ENCODE results near the gene TRPV3. TPM values are rescaled to one million over a fixed set of nuclear protein-coding genes. Genes with fewer than 3 reads are reported as not detected.

Gene TRPV3
- total and polyA plus RNA-seq, 7 experiments from 2014 or later: 0.15 to 0.64 (median 0.48) TPM; not detected in 4

DNA sequence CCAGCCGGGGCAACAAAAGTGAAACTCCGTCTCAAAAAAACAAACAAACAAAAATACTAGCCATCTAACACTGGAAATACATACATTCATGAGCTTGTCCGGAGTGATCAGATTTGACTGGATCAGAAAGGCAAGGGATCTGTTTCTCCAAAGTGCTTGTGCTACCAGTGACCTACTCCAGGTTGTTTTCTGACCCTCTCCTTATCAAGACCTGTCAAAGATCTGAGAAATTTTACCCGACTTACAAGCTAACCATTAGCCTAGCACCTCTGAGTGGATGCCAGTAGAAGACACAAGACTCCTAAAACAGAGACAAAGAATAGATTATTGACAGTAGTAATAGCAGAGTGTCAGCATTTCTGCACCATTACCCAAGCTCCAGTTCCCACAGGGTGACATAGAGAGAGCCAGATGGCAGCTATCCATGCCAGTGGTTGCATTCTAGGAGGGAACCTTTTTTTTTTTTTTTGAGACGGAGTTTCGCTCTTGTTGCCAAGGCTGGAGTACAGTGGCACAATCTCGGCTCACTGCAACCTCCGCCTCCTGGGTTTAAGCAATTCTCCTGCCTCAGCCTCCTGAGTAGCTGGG, 72.0 kb downstream of the TRPV3 start:
- Mint-ChIP-seq H3K4me3 (no peak overlapping the region), H3K27ac (no peak overlapping the region), H3K4me1 (no peaks in the 10 kb centered on the region), H3K27me3 (peaks cover 16 to 44% (median 40%) of the 10 kb centered on the region in 5 donors), H3K9me3 (no peaks in the 10 kb centered on the region), H3K36me3 (no peaks in the 10 kb centered on the region)
- POLR2A ChIA-PET: interaction anchor here (0.5 kb wide), 1 partner anchor 842 kb away, joined by 3 read pairs; no protein-coding TSS in a partner anchor
- no peak overlapping the region for H3K4me3 ChIP-seq (ENCODE audit: low read length)
- H3K27ac ChIP-seq (ENCODE audit: low read depth, low read length): no peak overlapping the region
- intact Hi-C loops (cut with micrococcal nuclease): no loop called here
- ATAC-seq (no peak), DNase-seq (no peak)
- H3K4me1 ChIP-seq (ENCODE audit: control insufficient read depth in 2 of 2, insufficient read depth in 2 of 2, low read length in 2 of 2): no peaks in the 10 kb centered on the region
- CTCF ChIA-PET: no interaction called here
- H3K36me3 ChIP-seq (ENCODE audit: control insufficient read depth in 2 of 3, insufficient read depth in 3 of 3, low read length in 3 of 3): no peaks in the 10 kb centered on the region
- no peaks in the 10 kb centered on the region for H3K9me3 ChIP-seq (ENCODE audit: control insufficient read depth in 2 of 3, low read length in 3 of 3)
- peaks cover 2 to 3% of the 10 kb centered on the region in 2 donors for H3K27me3 ChIP-seq (ENCODE audit: control insufficient read depth in 2 of 2, insufficient read depth in 2 of 2, low read length in 2 of 2)

DNA sequence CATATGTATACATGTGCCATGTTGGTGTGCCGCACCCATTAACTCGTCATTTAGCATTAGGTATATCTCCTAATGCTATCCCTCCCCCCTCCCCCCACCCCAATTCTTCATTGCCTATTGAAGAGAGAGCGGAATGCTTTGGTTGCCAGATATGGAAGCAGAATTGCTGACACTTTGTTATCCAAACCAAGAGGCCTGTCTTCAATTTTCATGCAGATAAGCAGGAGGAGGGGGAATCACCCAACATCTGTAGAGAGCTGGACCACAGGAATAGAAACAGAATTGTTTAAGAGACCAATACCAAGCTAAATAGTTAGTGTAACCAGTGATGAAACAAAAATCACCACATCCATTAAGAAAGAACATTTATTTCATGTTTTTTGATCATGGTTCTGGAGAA, 74.8 kb downstream of the TRPV3 start:
- H3K4me1 Mint-ChIP-seq: no peaks in the 10 kb centered on the region
- no peaks in the 10 kb centered on the region for H3K9me3 ChIP-seq (ENCODE audit: control insufficient read depth in 2 of 3, low read length in 3 of 3)
- H3K9me3 Mint-ChIP-seq: no peaks in the 10 kb centered on the region
- H3K36me3 ChIP-seq (ENCODE audit: control insufficient read depth in 2 of 3, insufficient read depth in 3 of 3, low read length in 3 of 3): no peaks in the 10 kb centered on the region
- H3K27ac Mint-ChIP-seq: no peak overlapping the region
- H3K27ac ChIP-seq (ENCODE audit: low read depth, low read length): no peak overlapping the region
- no peak for DNase-seq
- H3K27me3 ChIP-seq (ENCODE audit: control insufficient read depth in 2 of 2, insufficient read depth in 2 of 2, low read length in 2 of 2): no peaks in the 10 kb centered on the region
- no peaks in the 10 kb centered on the region for H3K4me1 ChIP-seq (ENCODE audit: control insufficient read depth in 2 of 2, insufficient read depth in 2 of 2, low read length in 2 of 2)
- H3K27me3 Mint-ChIP-seq: peaks cover 24 to 41% (median 27%) of the 10 kb centered on the region in 5 donors
- ChIA-PET POLR2A (no interaction called here), CTCF (no interaction called here)
- H3K4me3 ChIP-seq (ENCODE audit: low read length): no peak overlapping the region
- intact Hi-C loops (cut with micrococcal nuclease): no loop called here
- ATAC-seq: no peak
- H3K4me3 Mint-ChIP-seq: no peak overlapping the region
- no peaks in the 10 kb centered on the region for H3K36me3 Mint-ChIP-seq

DNA sequence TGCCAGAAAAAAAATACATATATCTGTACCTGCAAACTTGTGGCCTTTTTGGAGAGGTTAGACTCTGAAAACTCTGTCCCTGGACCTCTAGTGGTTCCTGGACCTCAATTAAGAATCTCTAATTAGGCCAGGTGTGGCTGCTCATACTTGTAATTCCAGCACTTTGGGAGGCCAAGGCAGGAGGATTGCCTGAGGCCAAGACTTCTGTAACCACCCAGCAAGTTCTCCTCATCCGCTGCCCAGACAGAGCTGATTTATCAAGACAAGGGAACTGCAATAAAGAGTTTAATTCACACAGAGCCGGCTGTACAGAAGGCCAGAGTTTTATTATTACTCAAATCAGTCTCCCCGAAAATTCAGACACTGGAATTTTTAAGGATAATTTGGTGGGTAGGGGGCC, 77.6 kb downstream of the TRPV3 start:
- Histone ChIP-seq H3K36me3 (ENCODE audit: control insufficient read depth in 2 of 3, insufficient read depth in 3 of 3, low read length in 3 of 3) (no peaks in the 10 kb centered on the region), H3K27ac (ENCODE audit: low read depth, low read length) (no peak overlapping the region), H3K4me3 (ENCODE audit: low read length) (no peak overlapping the region), H3K27me3 (ENCODE audit: control insufficient read depth in 2 of 2, insufficient read depth in 2 of 2, low read length in 2 of 2) (no peaks in the 10 kb centered on the region), H3K9me3 (ENCODE audit: control insufficient read depth in 2 of 3, low read length in 3 of 3) (no peaks in the 10 kb centered on the region), H3K4me1 (ENCODE audit: control insufficient read depth in 2 of 2, insufficient read depth in 2 of 2, low read length in 2 of 2) (no peaks in the 10 kb centered on the region)
- no peak overlapping the region for H3K4me3 Mint-ChIP-seq
- POLR2A ChIA-PET: no interaction called here
- intact Hi-C loops (cut with micrococcal nuclease): no loop called here
- no peak overlapping the region for H3K27ac Mint-ChIP-seq
- ATAC-seq (no peak), DNase-seq (no peak)
- CTCF ChIA-PET: no interaction called here
- H3K9me3 Mint-ChIP-seq: no peaks in the 10 kb centered on the region
- no peaks in the 10 kb centered on the region for H3K36me3 Mint-ChIP-seq
- H3K27me3 Mint-ChIP-seq: peaks cover 9 to 23% (median 17%) of the 10 kb centered on the region in 5 donors
- H3K4me1 Mint-ChIP-seq: peaks cover 0 to 7% (median 0%) of the 10 kb centered on the region in 7 donors

- Histone ChIP-seq H3K36me3 (ENCODE audit: control insufficient read depth in 2 of 3, insufficient read depth in 3 of 3, low read length in 3 of 3) (no peaks in the 10 kb centered on the region), H3K4me3 (ENCODE audit: low read length) (no peak within 1 kb of the TSS), H3K9me3 (ENCODE audit: control insufficient read depth in 2 of 3, low read length in 3 of 3) (no peaks in the 10 kb centered on the region), H3K27me3 (ENCODE audit: control insufficient read depth in 2 of 2, insufficient read depth in 2 of 2, low read length in 2 of 2) (no peaks in the 10 kb centered on the region), H3K27ac (ENCODE audit: low read depth, low read length) (no peak within 1 kb of the TSS), H3K4me1 (ENCODE audit: control insufficient read depth in 2 of 2, insufficient read depth in 2 of 2, low read length in 2 of 2) (no peaks in the 10 kb centered on the region)
- peaks cover 0 to 7% (median 0%) of the 10 kb centered on the region in 7 donors for H3K4me1 Mint-ChIP-seq
- intact Hi-C loops (cut with micrococcal nuclease): no loop called here
- ChIA-PET POLR2A (no interaction called here), CTCF (no interaction called here)
- peaks cover 0 to 12% (median 11%) of the 10 kb centered on the region in 5 donors for H3K27me3 Mint-ChIP-seq
- ATAC-seq (no peak), DNase-seq (no peak)
- no peaks in the 10 kb centered on the region for H3K36me3 Mint-ChIP-seq
- H3K27ac Mint-ChIP-seq: peak within 1 kb of the TSS in 3 of 9 donors; percentile 3 to 25 (median 16)
- H3K4me3 Mint-ChIP-seq: peak within 1 kb of the TSS; percentile 19 to 76 (median 54)
- H3K9me3 Mint-ChIP-seq: no peaks in the 10 kb centered on the region
Observed at GRCh38 chr17:3475812-3476610, 81.6 kb downstream of the TRPV3 start, which contains the start of gene ASPA. Gene ASPA, plus strand, starts transcription at chr17:3475997. Its CDS starts 163 bp downstream, at chr17:3476160.

DNA sequence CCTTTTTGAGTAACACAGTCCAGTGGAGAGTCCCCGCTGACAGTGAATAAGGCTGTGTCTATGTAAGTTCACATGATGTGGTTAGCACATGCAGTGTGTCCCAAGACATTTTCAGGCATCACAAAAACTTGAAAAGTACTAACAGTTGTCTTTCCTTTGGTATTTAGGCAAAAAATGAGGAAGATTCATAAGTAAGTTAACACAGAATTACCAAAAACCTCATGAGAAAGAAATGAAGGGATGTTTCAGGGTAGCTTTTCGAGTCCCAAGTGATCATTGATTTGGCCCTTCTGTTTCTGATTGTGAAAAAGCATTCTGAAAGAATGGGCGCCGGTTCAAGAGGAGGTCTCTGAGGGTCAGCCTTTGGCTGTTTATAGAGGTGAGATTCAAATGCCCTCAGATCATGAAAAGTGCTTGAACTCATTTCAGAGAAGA, 82.3 kb downstream of the TRPV3 start:
- peaks cover 0 to 12% (median 8%) of the 10 kb centered on the region in 5 donors for H3K27me3 Mint-ChIP-seq

DNA sequence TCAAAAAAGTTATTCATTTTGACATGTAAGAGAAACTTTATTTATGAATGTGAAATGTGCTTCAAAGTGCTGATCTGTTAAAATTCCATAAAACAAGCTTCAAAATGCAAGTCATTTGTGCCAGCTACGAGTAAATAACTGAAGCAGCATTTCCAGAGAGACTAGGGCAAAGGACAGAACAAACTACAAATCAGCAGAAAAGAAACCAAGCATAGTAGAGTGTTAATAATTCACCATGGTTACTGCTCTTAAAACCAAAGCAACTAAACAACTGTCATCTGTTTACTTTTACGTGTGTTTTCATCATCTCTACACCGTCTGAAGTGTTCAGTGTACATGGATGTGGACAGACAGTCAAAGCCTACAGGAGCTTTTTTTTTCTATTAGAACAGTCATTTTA, 83.4 kb downstream of the TRPV3 start:
- H3K36me3 ChIP-seq (ENCODE audit: control insufficient read depth in 2 of 3, insufficient read depth in 3 of 3, low read length in 3 of 3): no peaks in the 10 kb centered on the region
- H3K4me1 ChIP-seq (ENCODE audit: control insufficient read depth in 2 of 2, insufficient read depth in 2 of 2, low read length in 2 of 2): no peaks in the 10 kb centered on the region
- intact Hi-C loops (cut with micrococcal nuclease): no loop called here
- ChIA-PET POLR2A (no interaction called here), CTCF (no interaction called here)
- peaks cover 0 to 7% (median 0%) of the 10 kb centered on the region in 7 donors for H3K4me1 Mint-ChIP-seq
- H3K36me3 Mint-ChIP-seq: peaks cover 0 to 3% (median 0%) of the 10 kb centered on the region in 5 donors
- no peak overlapping the region for H3K4me3 ChIP-seq (ENCODE audit: low read length)
- H3K27ac Mint-ChIP-seq: no peak overlapping the region
- H3K9me3 Mint-ChIP-seq: no peaks in the 10 kb centered on the region
- H3K27ac ChIP-seq (ENCODE audit: low read depth, low read length): no peak overlapping the region
- no peak for ATAC-seq
- no peak for DNase-seq
- H3K9me3 ChIP-seq (ENCODE audit: control insufficient read depth in 2 of 3, low read length in 3 of 3): no peaks in the 10 kb centered on the region
- H3K27me3 ChIP-seq (ENCODE audit: control insufficient read depth in 2 of 2, insufficient read depth in 2 of 2, low read length in 2 of 2): no peaks in the 10 kb centered on the region
- no peak overlapping the region for H3K4me3 Mint-ChIP-seq
- H3K27me3 Mint-ChIP-seq: peaks cover 0 to 11% (median 8%) of the 10 kb centered on the region in 5 donors

More for the DNA sequence above, 82.3 kb downstream of the TRPV3 start:
- intact Hi-C loops (cut with micrococcal nuclease): no loop called here
- DNase-seq (no peak), ATAC-seq (no peak)
- Mint-ChIP-seq H3K27ac (no peak overlapping the region), H3K9me3 (no peaks in the 10 kb centered on the region), H3K36me3 (peaks cover 0 to under 1% (median 0%) of the 10 kb centered on the region in 5 donors), H3K4me1 (peaks cover 0 to 7% (median 0%) of the 10 kb centered on the region in 7 donors), H3K4me3 (no peak overlapping the region)
- H3K9me3 ChIP-seq (ENCODE audit: control insufficient read depth in 2 of 3, low read length in 3 of 3): no peaks in the 10 kb centered on the region
- no peaks in the 10 kb centered on the region for H3K36me3 ChIP-seq (ENCODE audit: control insufficient read depth in 2 of 3, insufficient read depth in 3 of 3, low read length in 3 of 3)
- POLR2A ChIA-PET: no interaction called here
- H3K4me3 ChIP-seq (ENCODE audit: low read length): no peak overlapping the region
- no peak overlapping the region for H3K27ac ChIP-seq (ENCODE audit: low read depth, low read length)
- H3K27me3 ChIP-seq (ENCODE audit: control insufficient read depth in 2 of 2, insufficient read depth in 2 of 2, low read length in 2 of 2): no peaks in the 10 kb centered on the region
- H3K4me1 ChIP-seq (ENCODE audit: control insufficient read depth in 2 of 2, insufficient read depth in 2 of 2, low read length in 2 of 2): no peaks in the 10 kb centered on the region
- CTCF ChIA-PET: no interaction called here
